Measurements from ENCODE around the gene GNB1L.

Gene GNB1L

DNA sequence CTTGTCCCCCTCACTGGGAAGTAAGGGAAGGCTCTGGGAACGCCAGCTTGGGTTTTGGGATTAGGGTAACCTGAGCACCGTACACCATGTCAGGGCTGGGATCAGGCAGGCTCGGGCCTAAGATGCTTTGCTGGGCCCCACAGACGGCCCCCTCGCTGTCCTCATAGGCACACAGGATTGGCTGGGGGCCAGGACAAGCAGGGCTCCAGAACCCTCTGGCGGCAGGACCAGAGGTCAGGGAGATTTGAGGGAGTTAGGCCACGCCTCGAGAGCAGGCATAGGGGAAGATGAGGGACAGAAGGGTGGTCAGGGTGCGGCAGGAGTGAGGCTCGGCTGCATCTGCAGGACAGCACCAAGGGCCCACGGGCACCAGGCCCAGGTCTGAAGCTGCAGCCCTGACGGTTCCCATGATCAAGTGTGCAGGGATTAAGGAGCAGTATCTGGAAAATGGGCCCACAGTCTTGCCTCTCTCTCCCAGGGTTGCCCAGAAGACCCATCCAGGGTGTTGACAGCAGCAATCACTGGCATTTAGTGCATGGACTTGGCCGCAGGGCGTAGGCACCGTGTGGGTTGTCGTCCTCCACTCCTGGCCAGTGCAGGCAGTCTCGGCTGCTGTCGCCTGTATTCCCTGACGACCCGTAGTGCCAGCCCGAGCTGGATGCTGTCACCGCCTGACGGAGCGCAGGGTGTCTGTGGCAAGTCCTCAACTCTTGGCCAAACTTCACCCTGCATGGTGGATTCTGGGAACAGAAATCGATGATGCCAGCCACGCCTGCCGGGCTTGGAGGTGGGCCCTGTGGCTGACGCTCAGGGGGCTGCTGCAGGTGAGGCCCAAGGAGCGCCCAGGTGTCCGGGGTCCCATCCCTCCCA lies 15.7 kb upstream of the GNB1L start:
- H3K4me1 ChIP-seq (ENCODE audit: control insufficient read depth, insufficient read depth, low read length): peaks cover 19% of the 10 kb centered on the region
- H3K27me3 ChIP-seq (ENCODE audit: control insufficient read depth, insufficient read depth, low read length, poor library complexity, severe bottlenecking): no peaks in the 10 kb centered on the region
- H3K36me3 ChIP-seq (ENCODE audit: control insufficient read depth, insufficient read depth, low read length): no peaks in the 10 kb centered on the region
- H3K27ac ChIP-seq (ENCODE audit: insufficient read depth, low read depth, low read length, poor library complexity, severe bottlenecking): no peak overlapping the region
- WGBS, 2 experiments: 93% methylated on average over 30 of the region's 30 CpGs
- H3K9me3 ChIP-seq (ENCODE audit: control insufficient read depth, low read length): no peaks in the 10 kb centered on the region
- H3K4me3 ChIP-seq (ENCODE audit: insufficient read depth, low read depth, low read length): no peak overlapping the region

DNA sequence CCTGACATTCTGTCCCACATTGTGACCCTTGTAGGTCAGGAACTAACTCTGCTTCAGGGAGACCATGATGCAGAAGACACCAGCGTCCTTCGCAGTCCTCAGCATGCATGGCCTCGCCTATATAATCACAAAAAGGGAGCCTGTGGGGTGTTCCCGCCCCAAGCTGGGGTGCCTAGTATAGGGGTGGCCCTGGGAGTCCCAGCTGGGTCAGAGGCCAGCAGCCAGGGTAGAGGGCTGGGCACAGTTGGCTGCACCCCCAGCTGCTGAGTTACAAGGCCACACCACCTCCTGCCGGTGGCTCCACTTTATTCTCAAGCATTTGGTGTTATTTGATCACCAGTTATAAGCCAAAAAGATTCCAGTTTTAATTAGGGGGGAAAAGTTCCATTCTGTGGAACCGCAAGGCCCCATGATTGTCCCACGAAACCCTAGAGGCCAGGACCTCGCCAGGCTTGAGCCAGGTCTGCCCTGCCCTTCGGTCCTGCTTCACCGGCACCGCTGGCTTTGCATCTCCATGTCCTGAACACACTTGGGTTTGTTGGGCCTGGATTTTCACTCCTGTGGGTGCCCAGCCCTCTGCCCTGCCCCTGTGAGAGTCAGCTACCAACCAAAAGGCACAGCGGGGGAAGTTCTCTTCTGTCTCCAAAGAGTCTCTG lies 15.0 kb upstream of the GNB1L start:
- no peak overlapping the region for H3K4me3 ChIP-seq (ENCODE audit: insufficient read depth, low read depth, low read length)
- H3K27me3 ChIP-seq (ENCODE audit: control insufficient read depth, insufficient read depth, low read length, poor library complexity, severe bottlenecking): no peaks in the 10 kb centered on the region
- H3K27ac ChIP-seq (ENCODE audit: insufficient read depth, low read depth, low read length, poor library complexity, severe bottlenecking): no peak overlapping the region
- no peaks in the 10 kb centered on the region for H3K9me3 ChIP-seq (ENCODE audit: control insufficient read depth, low read length)
- peaks cover 12% of the 10 kb centered on the region for H3K4me1 ChIP-seq (ENCODE audit: control insufficient read depth, insufficient read depth, low read length)
- H3K36me3 ChIP-seq (ENCODE audit: control insufficient read depth, insufficient read depth, low read length): no peaks in the 10 kb centered on the region
- 95% methylated on average over 12 of the region's 12 CpGs for WGBS, 2 experiments

DNA sequence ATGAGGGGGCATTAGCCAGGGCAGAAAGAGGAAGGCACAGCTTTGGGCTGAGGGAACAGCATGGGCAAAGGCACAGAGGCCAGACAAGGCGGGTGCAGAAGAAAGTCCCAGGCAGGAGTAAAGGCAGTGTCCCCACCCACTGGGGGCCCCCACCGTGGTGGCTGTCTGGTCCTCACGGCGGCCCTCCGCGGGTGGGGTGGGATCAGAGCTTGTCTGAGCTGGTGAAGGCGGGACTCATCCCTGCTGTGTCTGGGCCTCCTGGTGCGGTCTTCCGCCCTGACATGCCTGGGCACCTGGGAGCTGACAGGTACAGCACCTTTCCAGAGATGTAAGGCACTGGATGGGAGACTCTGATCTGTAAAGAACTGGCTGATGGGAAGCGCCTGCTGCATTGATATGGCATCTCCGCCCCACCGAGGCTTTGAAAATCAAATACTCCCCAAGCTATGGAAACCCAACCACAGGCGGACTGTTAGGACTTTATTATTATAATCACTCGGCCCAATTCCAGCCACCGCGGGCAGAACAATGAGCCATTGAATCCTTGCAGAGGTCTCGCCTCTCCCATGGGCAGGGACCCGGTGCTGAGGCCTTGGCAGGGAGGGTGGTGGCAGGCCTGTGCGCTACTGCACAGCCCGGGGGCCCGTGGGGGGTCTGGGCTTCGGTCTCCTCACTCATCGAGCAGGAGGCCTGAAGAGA lies 14.2 kb upstream of the GNB1L start:
- 80 to 83% methylated on average over 23 of the region's 23 CpGs for WGBS, 2 experiments

DNA sequence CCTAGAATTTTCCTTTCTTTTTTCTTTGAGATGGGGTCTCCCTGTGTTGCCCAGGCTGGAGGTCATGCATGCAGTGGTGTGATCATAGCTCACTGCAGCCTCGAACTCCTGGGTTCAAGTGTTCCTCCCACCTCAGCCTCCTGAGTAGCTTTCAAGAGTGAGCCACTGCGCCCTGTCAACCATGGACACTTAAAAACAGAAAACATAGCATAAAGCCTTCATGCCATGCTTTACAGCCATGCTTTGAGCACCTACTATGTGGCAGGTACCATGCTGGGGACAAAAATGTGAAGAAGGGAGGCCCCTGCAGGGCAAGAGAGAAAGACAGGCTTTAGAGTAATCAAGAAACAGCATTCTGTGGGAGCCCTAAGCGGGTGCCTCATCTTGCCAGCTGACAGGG lies 13.7 kb upstream of the GNB1L start:
- WGBS, 2 experiments: 83 to 85% methylated on average over 3 of the region's 3 CpGs

More for the DNA sequence above, 14.2 kb upstream of the GNB1L start:
- H3K4me1 ChIP-seq (ENCODE audit: control insufficient read depth, insufficient read depth, low read length): peaks cover 5% of the 10 kb centered on the region
- H3K27me3 ChIP-seq (ENCODE audit: control insufficient read depth, insufficient read depth, low read length, poor library complexity, severe bottlenecking): no peaks in the 10 kb centered on the region
- no peaks in the 10 kb centered on the region for H3K9me3 ChIP-seq (ENCODE audit: control insufficient read depth, low read length)
- H3K27ac ChIP-seq (ENCODE audit: insufficient read depth, low read depth, low read length, poor library complexity, severe bottlenecking): no peak overlapping the region
- no peaks in the 10 kb centered on the region for H3K36me3 ChIP-seq (ENCODE audit: control insufficient read depth, insufficient read depth, low read length)
- H3K4me3 ChIP-seq (ENCODE audit: insufficient read depth, low read depth, low read length): no peak overlapping the region

DNA sequence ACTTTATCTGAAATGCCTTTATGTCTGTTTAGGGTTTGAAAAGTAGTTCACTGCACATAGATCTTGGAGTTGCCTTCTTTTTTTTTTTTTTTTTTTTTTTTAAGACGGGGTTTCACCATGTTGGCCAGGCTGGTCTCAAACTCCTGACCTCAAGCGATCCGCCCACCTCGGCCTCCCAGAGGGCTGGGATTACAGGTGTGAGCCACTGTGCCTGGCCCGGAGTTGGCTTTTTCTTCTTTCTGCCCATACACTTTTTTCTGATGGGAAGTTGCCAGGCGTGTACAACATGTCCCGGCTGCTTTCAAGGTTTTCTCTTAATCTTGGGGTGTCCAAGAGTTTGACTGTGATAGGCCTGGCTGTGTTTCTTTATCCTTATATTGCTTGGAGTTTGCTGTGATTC lies 12.9 kb upstream of the GNB1L start:
- H3K36me3 ChIP-seq (ENCODE audit: control insufficient read depth, insufficient read depth, low read length): no peaks in the 10 kb centered on the region
- H3K27me3 ChIP-seq (ENCODE audit: control insufficient read depth, insufficient read depth, low read length, poor library complexity, severe bottlenecking): no peaks in the 10 kb centered on the region
- no peaks in the 10 kb centered on the region for H3K9me3 ChIP-seq (ENCODE audit: control insufficient read depth, low read length)
- 89 to 96% methylated on average over 7 of the region's 7 CpGs for WGBS, 2 experiments
- H3K4me3 ChIP-seq (ENCODE audit: insufficient read depth, low read depth, low read length): no peak overlapping the region
- no peaks in the 10 kb centered on the region for H3K4me1 ChIP-seq (ENCODE audit: control insufficient read depth, insufficient read depth, low read length)
- H3K27ac ChIP-seq (ENCODE audit: insufficient read depth, low read depth, low read length, poor library complexity, severe bottlenecking): no peak overlapping the region

More for the DNA sequence above, 13.7 kb upstream of the GNB1L start:
- Histone ChIP-seq H3K9me3 (ENCODE audit: control insufficient read depth, low read length) (no peaks in the 10 kb centered on the region), H3K4me1 (ENCODE audit: control insufficient read depth, insufficient read depth, low read length) (no peaks in the 10 kb centered on the region), H3K27ac (ENCODE audit: insufficient read depth, low read depth, low read length, poor library complexity, severe bottlenecking) (no peak overlapping the region), H3K36me3 (ENCODE audit: control insufficient read depth, insufficient read depth, low read length) (no peaks in the 10 kb centered on the region), H3K4me3 (ENCODE audit: insufficient read depth, low read depth, low read length) (no peak overlapping the region), H3K27me3 (ENCODE audit: control insufficient read depth, insufficient read depth, low read length, poor library complexity, severe bottlenecking) (no peaks in the 10 kb centered on the region)

DNA sequence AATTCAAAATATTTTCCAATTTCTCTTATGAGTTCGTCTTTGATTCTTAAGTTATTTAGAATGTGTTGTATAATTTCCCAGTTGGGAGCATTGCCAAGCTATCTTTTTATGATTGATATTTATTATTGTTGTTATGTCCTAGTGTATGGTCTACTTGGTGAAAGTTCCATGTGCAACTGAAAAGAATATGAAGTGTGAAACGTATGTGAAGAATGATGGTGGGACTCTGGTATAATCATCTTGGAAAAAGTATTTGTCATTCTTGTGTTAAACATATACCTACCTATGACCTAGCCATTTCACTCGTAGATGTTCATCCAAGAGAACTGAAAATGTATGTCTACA lies 12.0 kb upstream of the GNB1L start:
- 93 to 100% methylated on average over 3 of the region's 3 CpGs for WGBS, 2 experiments
- no peaks in the 10 kb centered on the region for H3K9me3 ChIP-seq (ENCODE audit: control insufficient read depth, low read length)

DNA sequence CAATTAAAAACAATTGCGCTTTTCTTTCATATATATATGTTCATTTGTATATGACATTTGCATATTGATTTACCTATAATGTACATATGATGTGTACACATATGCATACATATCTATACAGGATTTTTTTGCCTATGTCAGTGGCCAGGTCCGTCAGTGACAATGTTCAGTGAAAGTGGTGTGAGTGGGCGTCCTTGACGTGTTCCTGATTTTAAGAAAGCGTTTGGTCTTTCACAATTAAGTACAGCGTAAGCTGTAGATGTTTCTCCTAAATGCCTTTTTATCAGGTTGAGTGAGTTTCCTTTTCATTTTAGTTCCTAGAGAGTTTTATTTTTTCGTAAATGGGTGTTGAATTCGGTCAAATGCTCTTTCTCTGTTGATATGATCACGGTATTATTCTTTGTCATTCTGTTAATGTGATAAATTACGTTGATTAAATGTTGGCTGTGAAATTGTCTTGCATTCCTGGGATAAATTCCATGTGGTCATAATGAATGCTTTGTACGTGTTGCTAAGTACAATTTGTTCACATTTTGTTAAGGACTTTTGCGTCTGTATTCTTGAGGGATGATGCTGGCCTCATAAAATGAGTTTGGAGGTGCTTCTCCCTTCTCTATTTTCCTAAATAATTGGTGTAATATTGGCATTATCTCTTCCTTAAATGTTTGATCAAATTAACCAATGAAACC lies 10.6 kb upstream of the GNB1L start:
- Histone ChIP-seq H3K27me3 (ENCODE audit: control insufficient read depth, insufficient read depth, low read length, poor library complexity, severe bottlenecking) (no peaks in the 10 kb centered on the region), H3K27ac (ENCODE audit: insufficient read depth, low read depth, low read length, poor library complexity, severe bottlenecking) (no peak overlapping the region), H3K36me3 (ENCODE audit: control insufficient read depth, insufficient read depth, low read length) (no peaks in the 10 kb centered on the region), H3K4me3 (ENCODE audit: insufficient read depth, low read depth, low read length) (no peak overlapping the region), H3K4me1 (ENCODE audit: control insufficient read depth, insufficient read depth, low read length) (no peaks in the 10 kb centered on the region), H3K9me3 (ENCODE audit: control insufficient read depth, low read length) (no peaks in the 10 kb centered on the region)
- WGBS, 2 experiments: 96% methylated on average over 11 of the region's 12 CpGs

More for the DNA sequence above, 12.0 kb upstream of the GNB1L start:
- Histone ChIP-seq H3K36me3 (ENCODE audit: control insufficient read depth, insufficient read depth, low read length) (no peaks in the 10 kb centered on the region), H3K4me3 (ENCODE audit: insufficient read depth, low read depth, low read length) (no peak overlapping the region), H3K27me3 (ENCODE audit: control insufficient read depth, insufficient read depth, low read length, poor library complexity, severe bottlenecking) (no peaks in the 10 kb centered on the region), H3K27ac (ENCODE audit: insufficient read depth, low read depth, low read length, poor library complexity, severe bottlenecking) (no peak overlapping the region), H3K4me1 (ENCODE audit: control insufficient read depth, insufficient read depth, low read length) (no peaks in the 10 kb centered on the region)

DNA sequence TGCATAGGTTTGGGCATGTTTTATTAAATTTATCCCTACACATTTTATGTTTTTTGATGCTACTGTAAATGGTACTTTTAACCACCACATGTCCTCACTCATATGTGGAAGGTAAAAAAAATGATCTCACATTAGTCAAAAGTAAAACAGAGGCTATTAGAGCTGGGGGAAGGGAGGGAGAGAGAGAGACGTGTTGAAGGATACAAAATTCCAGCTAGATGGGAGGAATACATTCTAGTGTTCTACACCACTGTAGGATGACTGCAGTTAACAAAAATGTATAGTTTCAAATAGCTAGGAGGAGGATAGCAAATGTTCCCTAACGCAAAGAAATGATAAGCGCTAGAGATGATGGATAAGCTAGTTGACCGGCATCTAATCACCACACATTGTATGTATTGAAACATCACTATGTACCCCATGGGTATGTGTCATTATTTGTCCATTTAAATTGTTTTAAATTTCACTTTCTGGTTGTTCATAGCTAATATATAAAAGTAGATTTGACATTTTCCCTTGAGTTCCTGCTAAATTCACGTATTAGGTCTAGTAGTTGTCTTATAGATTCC lies 9.9 kb upstream of the GNB1L start:
- H3K36me3 ChIP-seq (ENCODE audit: control insufficient read depth, insufficient read depth, low read length): no peaks in the 10 kb centered on the region
- no peaks in the 10 kb centered on the region for H3K9me3 ChIP-seq (ENCODE audit: control insufficient read depth, low read length)
- no peaks in the 10 kb centered on the region for H3K4me1 ChIP-seq (ENCODE audit: control insufficient read depth, insufficient read depth, low read length)
- H3K27me3 ChIP-seq (ENCODE audit: control insufficient read depth, insufficient read depth, low read length, poor library complexity, severe bottlenecking): no peaks in the 10 kb centered on the region
- H3K4me3 ChIP-seq (ENCODE audit: insufficient read depth, low read depth, low read length): no peak overlapping the region
- WGBS, 2 experiments: 95 to 98% methylated on average over 4 to 5 of the region's 5 CpGs
- H3K27ac ChIP-seq (ENCODE audit: insufficient read depth, low read depth, low read length, poor library complexity, severe bottlenecking): no peak overlapping the region

DNA sequence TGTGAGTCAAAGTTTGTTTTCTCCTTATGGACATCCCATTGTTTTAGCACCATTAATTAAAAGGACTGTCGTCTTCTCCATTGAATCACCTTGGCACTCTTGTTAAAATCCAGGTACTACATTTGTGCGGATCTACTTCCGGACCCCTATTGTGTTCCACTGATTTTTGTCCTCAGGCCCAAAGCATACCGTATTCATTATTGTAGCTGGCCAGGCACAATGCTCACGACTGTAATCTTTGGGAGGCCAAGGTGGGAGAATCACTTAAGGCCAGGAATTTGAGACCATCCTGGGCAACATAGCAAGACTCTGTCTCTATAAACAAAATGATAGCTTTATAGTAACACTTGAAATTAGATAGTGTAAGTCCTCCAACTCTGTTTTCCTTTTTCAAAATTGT lies 8.9 kb upstream of the GNB1L start:
- Histone ChIP-seq H3K4me1 (ENCODE audit: control insufficient read depth, insufficient read depth, low read length) (no peaks in the 10 kb centered on the region), H3K27me3 (ENCODE audit: control insufficient read depth, insufficient read depth, low read length, poor library complexity, severe bottlenecking) (no peaks in the 10 kb centered on the region), H3K27ac (ENCODE audit: insufficient read depth, low read depth, low read length, poor library complexity, severe bottlenecking) (no peak overlapping the region), H3K36me3 (ENCODE audit: control insufficient read depth, insufficient read depth, low read length) (no peaks in the 10 kb centered on the region), H3K4me3 (ENCODE audit: insufficient read depth, low read depth, low read length) (no peak overlapping the region), H3K9me3 (ENCODE audit: control insufficient read depth, low read length) (no peaks in the 10 kb centered on the region)
- 92% methylated on average over 5 of the region's 5 CpGs for WGBS, 2 experiments

Data from ectodermal cell (in vitro differentiated cells).